Parathyroid adenoma (tissue), 2 donors: ENCODE measurements around the gene TTC27.

Experiments used
- H2AFZ ChIP-seq: fragments of 300-600 bp; sonication (generic); one replicate; pipeline ENCODE4 v1.7.0; 2017; ENCODE audit warnings: antibody characterized with exemption, mild to moderate bottlenecking
- H3K27ac ChIP-seq: fragments of 300-600 bp; sonication (generic); one replicate; pipeline ENCODE4 v1.7.0; 2017
- H3K27me3 ChIP-seq: fragments of 300-600 bp; sonication (generic); one replicate; pipeline ENCODE4 v1.7.0; 2017; ENCODE audit warnings: low read length; ENCODE audit not compliant: control insufficient read depth, insufficient read depth
- H3K36me3 ChIP-seq: fragments of 300-600 bp; sonication (generic); one replicate; pipeline ENCODE4 v1.7.0; 2017; ENCODE audit warnings: low read length; ENCODE audit not compliant: control insufficient read depth, insufficient read depth
- H3K4me1 ChIP-seq: fragments of 300-600 bp; sonication (generic); one replicate; pipeline ENCODE4 v1.7.0; 2017; ENCODE audit warnings: control low read depth
- H3K4me2 ChIP-seq: fragments of 300-600 bp; sonication (generic); one replicate; pipeline ENCODE4 v1.7.0; 2017; ENCODE audit warnings: low read length
- H3K4me3 ChIP-seq: fragments of 300-600 bp; sonication (generic); one replicate; pipeline ENCODE4 v1.7.0; 2017; ENCODE audit warnings: low read depth, low read length
- H3K79me2 ChIP-seq: fragments of 300-600 bp; sonication (generic); one replicate; pipeline ENCODE4 v1.7.0; 2017; ENCODE audit warnings: control low read depth
- H3K9ac ChIP-seq: fragments of 300-600 bp; sonication (generic); one replicate; pipeline ENCODE4 v1.7.0; 2017; ENCODE audit warnings: mild to moderate bottlenecking
- H3K9me3 ChIP-seq: fragments of 300-600 bp; sonication (generic); one replicate; pipeline ENCODE4 v1.7.0; 2017; ENCODE audit warnings: low read length; ENCODE audit not compliant: control insufficient read depth
- CTCF ChIP-seq: fragments of 300-600 bp; sonication (generic); IDR thresholded peaks from one replicate; pipeline ENCODE4 v1.7.0; 2017; ENCODE audit warnings: antibody characterized with exemption, mild to moderate bottlenecking
- donor health status: primary hyperparathyroidism.

The TTC27 gene

GRCh38 chr2:32696439-32696838, 68.6 kb downstream of the TTC27 start:
- no peaks in the 10 kb centered on the region for H3K79me2 ChIP-seq
- H3K4me2 ChIP-seq, result no peak overlapping the region
- H3K27ac ChIP-seq, result no peak overlapping the region
- no peaks in the 10 kb centered on the region for H3K36me3 ChIP-seq
- no peaks in the 10 kb centered on the region for H3K27me3 ChIP-seq
- no peak overlapping the region for H3K4me3 ChIP-seq
- H3K9me3 ChIP-seq, result no peaks in the 10 kb centered on the region
- H3K9ac ChIP-seq, result no peak overlapping the region
- peaks cover 4% of the 10 kb centered on the region for H3K4me1 ChIP-seq
- TF ChIP-seq CTCF, result no peak
- no peak overlapping the region for H2AFZ ChIP-seq

DNA sequence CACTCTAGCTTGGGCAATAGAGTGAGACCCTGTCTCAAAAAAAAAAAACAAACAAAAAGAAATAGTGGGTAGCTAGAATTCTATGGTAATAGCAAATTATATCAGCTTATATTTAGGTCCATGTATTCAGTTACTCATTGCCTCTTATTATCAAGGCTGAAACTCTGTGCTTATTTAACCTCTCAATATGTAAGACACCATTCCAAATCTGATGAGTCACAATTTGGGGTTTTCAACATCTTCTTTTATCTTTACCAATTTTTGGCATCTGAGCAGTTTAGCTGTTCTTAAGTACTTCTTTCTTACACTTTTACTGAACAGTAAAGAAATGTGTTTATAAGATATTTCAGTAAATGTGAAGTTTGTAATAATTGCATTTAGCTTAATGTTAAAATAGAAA, 69.3 kb downstream of the TTC27 start:
- no peaks in the 10 kb centered on the region for H3K79me2 ChIP-seq
- no peak for TF ChIP-seq CTCF
- H3K27me3 ChIP-seq, result no peaks in the 10 kb centered on the region
- H3K9ac ChIP-seq, result no peak overlapping the region
- H2AFZ ChIP-seq, result no peak overlapping the region
- no peak overlapping the region for H3K4me3 ChIP-seq
- H3K4me1 ChIP-seq, result peaks cover 7% of the 10 kb centered on the region
- no peak overlapping the region for H3K4me2 ChIP-seq
- peaks cover 2% of the 10 kb centered on the region for H3K36me3 ChIP-seq
- H3K27ac ChIP-seq, result no peak overlapping the region
- H3K9me3 ChIP-seq, result no peaks in the 10 kb centered on the region

- peaks cover 8% of the 10 kb centered on the region for H3K4me1 ChIP-seq
Observed at GRCh38 chr2:32699151-32699550, 71.3 kb downstream of the TTC27 start.

DNA sequence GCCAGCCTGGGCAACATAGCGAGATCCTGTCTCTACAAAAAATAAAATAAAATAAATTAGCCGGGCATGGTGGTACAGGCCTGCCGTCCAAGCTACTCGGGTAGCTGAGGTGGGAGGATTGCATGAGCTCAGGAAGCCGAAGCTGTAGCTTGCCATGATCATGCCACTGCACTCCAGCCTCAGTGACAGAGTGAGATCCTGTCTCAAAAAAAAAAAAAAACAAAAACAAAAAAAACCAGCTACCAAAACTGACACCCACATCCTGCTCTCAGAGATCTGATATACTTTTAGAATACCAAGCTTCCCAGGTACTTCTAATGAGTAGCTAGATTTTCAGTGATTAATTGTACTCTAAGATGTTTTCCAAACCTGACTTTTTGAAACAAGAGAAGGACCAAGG, 74.0 kb downstream of the TTC27 start:
- H3K79me2 ChIP-seq, result no peaks in the 10 kb centered on the region
- peaks cover 3% of the 10 kb centered on the region for H3K36me3 ChIP-seq
- H3K4me2 ChIP-seq, result peak overlapping the region; percentile 6
- no peak overlapping the region for H3K9ac ChIP-seq
- H3K9me3 ChIP-seq, result no peaks in the 10 kb centered on the region
- H3K27ac ChIP-seq, result peak overlapping the region; percentile 50
- peaks cover 8% of the 10 kb centered on the region for H3K4me1 ChIP-seq
- TF ChIP-seq CTCF, result no peak
- no peak overlapping the region for H3K4me3 ChIP-seq
- H2AFZ ChIP-seq, result peak overlapping the region; percentile 67
- no peaks in the 10 kb centered on the region for H3K27me3 ChIP-seq

More at GRCh38 chr2:32699151-32699550, 71.3 kb downstream of the TTC27 start:
- no peak overlapping the region for H3K9ac ChIP-seq
- no peak overlapping the region for H3K4me3 ChIP-seq
- TF ChIP-seq CTCF, result no peak
- H3K36me3 ChIP-seq, result peaks cover 3% of the 10 kb centered on the region
- H3K79me2 ChIP-seq, result no peaks in the 10 kb centered on the region
- H2AFZ ChIP-seq, result no peak overlapping the region
- no peak overlapping the region for H3K4me2 ChIP-seq
- no peaks in the 10 kb centered on the region for H3K9me3 ChIP-seq
- no peak overlapping the region for H3K27ac ChIP-seq
- no peaks in the 10 kb centered on the region for H3K27me3 ChIP-seq

GRCh38 chr2:32702303-32703064, 74.6 kb downstream of the TTC27 start:
- H3K36me3 ChIP-seq, result peaks cover 3% of the 10 kb centered on the region
- H3K4me2 ChIP-seq, result peak overlapping the region; percentile 6
- H2AFZ ChIP-seq, result peak overlapping the region; percentile 67
- H3K9me3 ChIP-seq, result no peaks in the 10 kb centered on the region
- no peak for TF ChIP-seq CTCF
- H3K4me3 ChIP-seq, result no peak overlapping the region
- peak overlapping the region; percentile 50 for H3K27ac ChIP-seq
- no peaks in the 10 kb centered on the region for H3K27me3 ChIP-seq
- H3K4me1 ChIP-seq, result peaks cover 8% of the 10 kb centered on the region
- H3K79me2 ChIP-seq, result no peaks in the 10 kb centered on the region
- H3K9ac ChIP-seq, result no peak overlapping the region
